ENCODE data around the gene DOK6. TPM values are rescaled to one million over a fixed set of nuclear protein-coding genes. Genes with fewer than 3 reads are reported as not detected.
A peak's percentile ranks its signal among the peaks of the same experiment; 100 is the strongest.

Gene DOK6
- total and polyA plus RNA-seq, 2 of the 13 experiments (the other 11 are each of a cell fraction or from before 2014, with no cell fraction given), result 17.0 to 17.2 TPM

DNA sequence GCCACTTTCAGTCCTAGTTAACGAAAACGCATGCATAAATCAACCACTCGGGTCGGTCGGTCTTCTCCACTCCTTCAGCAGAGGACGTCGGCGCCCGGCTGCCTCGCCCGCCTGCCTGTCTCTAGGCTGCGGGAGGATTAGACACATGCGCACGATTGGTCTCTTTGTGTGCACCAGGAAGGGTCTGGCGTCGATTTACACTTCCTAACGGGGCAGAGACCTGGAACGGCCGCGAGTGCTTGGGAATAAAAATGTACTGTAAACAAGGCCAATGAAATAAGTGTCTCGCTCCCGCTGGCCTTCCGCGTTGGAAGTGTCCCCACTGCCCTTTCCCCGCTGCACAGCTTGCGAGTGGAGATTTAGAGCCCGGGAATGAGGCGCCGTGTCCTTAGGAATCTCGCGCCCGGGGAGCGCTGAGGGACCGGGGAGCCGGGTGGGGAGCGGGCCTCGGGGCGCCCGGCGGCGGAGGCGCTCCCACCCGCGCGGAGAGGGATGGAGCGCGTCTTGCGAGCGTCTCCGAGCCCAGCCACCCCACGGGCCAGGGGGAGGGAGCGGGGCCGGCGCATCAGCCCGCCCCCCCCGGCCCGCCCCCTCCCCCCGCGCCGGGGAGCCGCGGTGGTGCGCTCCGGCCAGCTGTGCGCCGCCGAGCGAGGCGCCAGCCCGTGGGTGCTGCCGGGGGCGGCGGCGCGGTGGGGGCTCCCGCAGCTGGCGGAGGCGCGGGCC, at the start of gene DOK6 (continued):
- TF ChIP-seq, protein P1, sequence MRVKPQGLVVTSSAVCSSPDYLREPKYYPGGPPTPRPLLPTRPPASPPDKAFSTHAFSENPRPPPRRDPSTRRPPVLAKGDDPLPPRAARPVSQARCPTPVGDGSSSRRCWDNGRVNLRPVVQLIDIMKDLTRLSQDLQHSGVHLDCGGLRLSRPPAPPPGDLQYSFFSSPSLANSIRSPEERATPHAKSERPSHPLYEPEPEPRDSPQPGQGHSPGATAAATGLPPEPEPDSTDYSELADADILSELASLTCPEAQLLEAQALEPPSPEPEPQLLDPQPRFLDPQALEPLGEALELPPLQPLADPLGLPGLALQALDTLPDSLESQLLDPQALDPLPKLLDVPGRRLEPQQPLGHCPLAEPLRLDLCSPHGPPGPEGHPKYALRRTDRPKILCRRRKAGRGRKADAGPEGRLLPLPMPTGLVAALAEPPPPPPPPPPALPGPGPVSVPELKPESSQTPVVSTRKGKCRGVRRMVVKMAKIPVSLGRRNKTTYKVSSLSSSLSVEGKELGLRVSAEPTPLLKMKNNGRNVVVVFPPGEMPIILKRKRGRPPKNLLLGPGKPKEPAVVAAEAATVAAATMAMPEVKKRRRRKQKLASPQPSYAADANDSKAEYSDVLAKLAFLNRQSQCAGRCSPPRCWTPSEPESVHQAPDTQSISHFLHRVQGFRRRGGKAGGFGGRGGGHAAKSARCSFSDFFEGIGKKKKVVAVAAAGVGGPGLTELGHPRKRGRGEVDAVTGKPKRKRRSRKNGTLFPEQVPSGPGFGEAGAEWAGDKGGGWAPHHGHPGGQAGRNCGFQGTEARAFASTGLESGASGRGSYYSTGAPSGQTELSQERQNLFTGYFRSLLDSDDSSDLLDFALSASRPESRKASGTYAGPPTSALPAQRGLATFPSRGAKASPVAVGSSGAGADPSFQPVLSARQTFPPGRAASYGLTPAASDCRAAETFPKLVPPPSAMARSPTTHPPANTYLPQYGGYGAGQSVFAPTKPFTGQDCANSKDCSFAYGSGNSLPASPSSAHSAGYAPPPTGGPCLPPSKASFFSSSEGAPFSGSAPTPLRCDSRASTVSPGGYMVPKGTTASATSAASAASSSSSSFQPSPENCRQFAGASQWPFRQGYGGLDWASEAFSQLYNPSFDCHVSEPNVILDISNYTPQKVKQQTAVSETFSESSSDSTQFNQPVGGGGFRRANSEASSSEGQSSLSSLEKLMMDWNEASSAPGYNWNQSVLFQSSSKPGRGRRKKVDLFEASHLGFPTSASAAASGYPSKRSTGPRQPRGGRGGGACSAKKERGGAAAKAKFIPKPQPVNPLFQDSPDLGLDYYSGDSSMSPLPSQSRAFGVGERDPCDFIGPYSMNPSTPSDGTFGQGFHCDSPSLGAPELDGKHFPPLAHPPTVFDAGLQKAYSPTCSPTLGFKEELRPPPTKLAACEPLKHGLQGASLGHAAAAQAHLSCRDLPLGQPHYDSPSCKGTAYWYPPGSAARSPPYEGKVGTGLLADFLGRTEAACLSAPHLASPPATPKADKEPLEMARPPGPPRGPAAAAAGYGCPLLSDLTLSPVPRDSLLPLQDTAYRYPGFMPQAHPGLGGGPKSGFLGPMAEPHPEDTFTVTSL (CRISPR knock-in tag; IDR thresholded peaks at IDR 0.05; ENCODE audit: borderline replicate concordance), result no peak
- no peak for TF ChIP-seq TOE1 (CRISPR knock-in tag; IDR thresholded peaks at IDR 0.05)
- TF ChIP-seq TRIM24 (CRISPR knock-in tag; IDR thresholded peaks at IDR 0.05), result no peak
- TF ChIP-seq CBX1 (IDR thresholded peaks at IDR 0.05; ENCODE audit: low read depth), result no peak
- TF ChIP-seq, protein P2, sequence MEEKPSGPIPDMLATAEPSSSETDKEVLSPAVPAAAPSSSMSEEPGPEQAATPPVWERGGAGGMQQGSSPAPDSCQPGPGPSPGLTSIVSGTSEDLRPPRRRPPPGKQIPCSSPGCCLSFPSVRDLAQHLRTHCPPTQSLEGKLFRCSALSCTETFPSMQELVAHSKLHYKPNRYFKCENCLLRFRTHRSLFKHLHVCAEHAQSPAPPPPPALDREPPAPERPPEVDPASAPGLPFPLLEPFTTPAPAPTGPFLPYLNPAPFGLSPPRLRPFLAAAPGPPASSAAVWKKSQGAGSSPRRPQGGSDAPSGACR (CRISPR knock-in tag; IDR thresholded peaks at IDR 0.05), result no peak
- TF ChIP-seq, protein P3, sequence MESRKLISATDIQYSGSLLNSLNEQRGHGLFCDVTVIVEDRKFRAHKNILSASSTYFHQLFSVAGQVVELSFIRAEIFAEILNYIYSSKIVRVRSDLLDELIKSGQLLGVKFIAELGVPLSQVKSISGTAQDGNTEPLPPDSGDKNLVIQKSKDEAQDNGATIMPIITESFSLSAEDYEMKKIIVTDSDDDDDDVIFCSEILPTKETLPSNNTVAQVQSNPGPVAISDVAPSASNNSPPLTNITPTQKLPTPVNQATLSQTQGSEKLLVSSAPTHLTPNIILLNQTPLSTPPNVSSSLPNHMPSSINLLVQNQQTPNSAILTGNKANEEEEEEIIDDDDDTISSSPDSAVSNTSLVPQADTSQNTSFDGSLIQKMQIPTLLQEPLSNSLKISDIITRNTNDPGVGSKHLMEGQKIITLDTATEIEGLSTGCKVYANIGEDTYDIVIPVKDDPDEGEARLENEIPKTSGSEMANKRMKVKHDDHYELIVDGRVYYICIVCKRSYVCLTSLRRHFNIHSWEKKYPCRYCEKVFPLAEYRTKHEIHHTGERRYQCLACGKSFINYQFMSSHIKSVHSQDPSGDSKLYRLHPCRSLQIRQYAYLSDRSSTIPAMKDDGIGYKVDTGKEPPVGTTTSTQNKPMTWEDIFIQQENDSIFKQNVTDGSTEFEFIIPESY (CRISPR knock-in tag; IDR thresholded peaks at IDR 0.05), result no peak
- peak; percentile 79 for TF ChIP-seq ZBTB7B (CRISPR knock-in tag; IDR thresholded peaks at IDR 0.05)
- TF ChIP-seq, protein P4, sequence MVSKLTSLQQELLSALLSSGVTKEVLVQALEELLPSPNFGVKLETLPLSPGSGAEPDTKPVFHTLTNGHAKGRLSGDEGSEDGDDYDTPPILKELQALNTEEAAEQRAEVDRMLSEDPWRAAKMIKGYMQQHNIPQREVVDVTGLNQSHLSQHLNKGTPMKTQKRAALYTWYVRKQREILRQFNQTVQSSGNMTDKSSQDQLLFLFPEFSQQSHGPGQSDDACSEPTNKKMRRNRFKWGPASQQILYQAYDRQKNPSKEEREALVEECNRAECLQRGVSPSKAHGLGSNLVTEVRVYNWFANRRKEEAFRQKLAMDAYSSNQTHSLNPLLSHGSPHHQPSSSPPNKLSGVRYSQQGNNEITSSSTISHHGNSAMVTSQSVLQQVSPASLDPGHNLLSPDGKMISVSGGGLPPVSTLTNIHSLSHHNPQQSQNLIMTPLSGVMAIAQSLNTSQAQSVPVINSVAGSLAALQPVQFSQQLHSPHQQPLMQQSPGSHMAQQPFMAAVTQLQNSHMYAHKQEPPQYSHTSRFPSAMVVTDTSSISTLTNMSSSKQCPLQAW (CRISPR knock-in tag; IDR thresholded peaks at IDR 0.05), result peak; percentile 64
- TF ChIP-seq FOSL1 (CRISPR knock-in tag; IDR thresholded peaks at IDR 0.05; ENCODE audit: borderline replicate concordance), result no peak
- no peak for TF ChIP-seq SETDB1 (CRISPR knock-in tag; IDR thresholded peaks at IDR 0.05; ENCODE audit: borderline replicate concordance)
- TF ChIP-seq, protein P5, sequence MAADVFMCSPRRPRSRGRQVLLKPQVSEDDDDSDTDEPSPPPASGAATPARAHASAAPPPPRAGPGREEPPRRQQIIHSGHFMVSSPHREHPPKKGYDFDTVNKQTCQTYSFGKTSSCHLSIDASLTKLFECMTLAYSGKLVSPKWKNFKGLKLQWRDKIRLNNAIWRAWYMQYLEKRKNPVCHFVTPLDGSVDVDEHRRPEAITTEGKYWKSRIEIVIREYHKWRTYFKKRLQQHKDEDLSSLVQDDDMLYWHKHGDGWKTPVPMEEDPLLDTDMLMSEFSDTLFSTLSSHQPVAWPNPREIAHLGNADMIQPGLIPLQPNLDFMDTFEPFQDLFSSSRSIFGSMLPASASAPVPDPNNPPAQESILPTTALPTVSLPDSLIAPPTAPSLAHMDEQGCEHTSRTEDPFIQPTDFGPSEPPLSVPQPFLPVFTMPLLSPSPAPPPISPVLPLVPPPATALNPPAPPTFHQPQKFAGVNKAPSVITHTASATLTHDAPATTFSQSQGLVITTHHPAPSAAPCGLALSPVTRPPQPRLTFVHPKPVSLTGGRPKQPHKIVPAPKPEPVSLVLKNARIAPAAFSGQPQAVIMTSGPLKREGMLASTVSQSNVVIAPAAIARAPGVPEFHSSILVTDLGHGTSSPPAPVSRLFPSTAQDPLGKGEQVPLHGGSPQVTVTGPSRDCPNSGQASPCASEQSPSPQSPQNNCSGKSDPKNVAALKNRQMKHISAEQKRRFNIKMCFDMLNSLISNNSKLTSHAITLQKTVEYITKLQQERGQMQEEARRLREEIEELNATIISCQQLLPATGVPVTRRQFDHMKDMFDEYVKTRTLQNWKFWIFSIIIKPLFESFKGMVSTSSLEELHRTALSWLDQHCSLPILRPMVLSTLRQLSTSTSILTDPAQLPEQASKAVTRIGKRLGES (CRISPR knock-in tag; IDR thresholded peaks at IDR 0.05; ENCODE audit: borderline replicate concordance), result no peak
